Colonic mucosa (tissue), 4 donors: ENCODE results near the gene CBR3. TPM values are rescaled to one million over a fixed set of nuclear protein-coding genes. Genes with fewer than 3 reads are reported as not detected.
"Not testable (repeated sequence)": the region's sequence is repeated elsewhere in the genome, so short reads cannot be mapped to it uniquely, and the experiment has no call there.

ENCODE experiments used
- DNase-seq: peaks from one replicate; pipeline ENCODE4 v3.0.0-alpha.2; 2020
- H3K27ac ChIP-seq: fragments of 200-600 bp; one replicate; pipeline ENCODE4 v1.8.0; 2021
- H3K27me3 ChIP-seq: fragments of 200-600 bp; one replicate; pipeline ENCODE4 v1.8.0; 2021
- H3K36me3 ChIP-seq: fragments of 200-600 bp; one replicate; pipeline ENCODE4 v1.8.0; 2021
- H3K4me1 ChIP-seq: fragments of 200-600 bp; one replicate; pipeline ENCODE4 v1.8.0; 2021; ENCODE audit warnings: mild to moderate bottlenecking
- H3K4me3 ChIP-seq: fragments of 200-600 bp; one replicate; pipeline ENCODE4 v1.8.0; 2021
- H3K9ac ChIP-seq, 2 donors: one replicate each; pipeline ENCODE4 v1.7.0; 2013; ENCODE audit warnings: control low read depth in 2 of 2, low read depth in 2 of 2, low read length in 2 of 2
- H3K9me3 ChIP-seq: fragments of 200-600 bp; one replicate; pipeline ENCODE4 v1.8.0; 2021
- intact Hi-C: fragments of 100-400 bp; cut with DNase I; formaldehyde crosslinking; loops from one replicate; pipeline ENCODE4 v1.14.1; 2022
- total RNA-seq, 2 donors: library from RNA; stranded (reverse); fragmentation: NEBNext Ultra II Directional in 1 of 2; extraction: Animal tissue kit (Norgen Biotek cat#: 25700) in 1 of 2; gene quantifications; one replicate each; pipeline ENCODE4 v1.2.1, GENCODE V29; 2021
- TF ChIP-seq, protein P1 (sequence below): fragments of 200-600 bp; IDR thresholded peaks from one replicate; pipeline ENCODE4 v1.8.0; 2022; ENCODE audit warnings: antibody characterized with exemption, mild to moderate bottlenecking
- donor health status: healthy.
- donor health status: DM: no; HTN: no; CAD: no.
- donor health status: DM: no; HTN: no; CAD: no.

Gene CBR3
- total RNA-seq, 2 donors from 2014 or later, result 2.2 TPM

DNA sequence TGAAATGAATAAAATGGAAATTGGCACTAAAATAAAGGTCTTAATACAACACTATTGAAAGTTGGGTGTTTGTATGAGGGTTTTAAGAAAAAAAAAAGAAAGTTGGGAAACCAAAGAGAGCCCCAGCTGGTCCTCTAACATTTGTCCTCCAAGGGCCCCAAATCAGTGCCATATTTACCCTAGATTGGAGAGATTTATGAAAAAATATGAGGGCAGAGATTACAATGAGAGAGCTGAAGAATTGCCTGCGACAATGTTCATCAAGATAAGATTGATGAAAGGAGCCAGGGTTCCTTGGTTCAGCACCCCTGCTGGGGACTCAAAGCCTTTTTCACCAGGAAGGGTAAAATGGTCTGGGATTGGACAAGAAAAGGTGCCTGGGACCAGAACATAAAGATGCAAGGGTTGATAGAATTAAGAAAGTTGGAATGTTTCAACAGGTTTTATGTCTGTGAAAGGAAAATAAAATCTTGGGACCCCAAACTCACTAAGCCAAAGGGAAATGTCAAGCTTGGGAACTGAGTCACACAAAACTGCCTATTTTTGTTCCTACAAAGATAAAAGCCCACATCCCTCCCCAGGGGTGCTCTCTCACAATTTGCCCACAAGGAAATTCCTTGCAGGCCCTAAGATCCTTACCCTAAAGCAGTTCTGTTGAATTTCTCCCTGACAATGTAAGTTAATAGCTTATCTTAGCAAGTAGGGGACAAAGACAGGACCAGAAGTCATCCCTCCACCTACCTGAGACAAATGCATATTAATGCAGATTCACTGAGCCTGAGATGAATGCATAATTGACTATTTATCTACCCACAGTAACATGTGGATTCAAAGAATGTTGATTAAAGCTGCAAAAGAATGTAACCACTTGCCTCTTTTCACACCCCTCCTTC is 38.2 kb upstream of the CBR3 start:
- DNase-seq, result no peak
- Histone ChIP-seq H3K27me3 (no peaks in the 10 kb centered on the region), H3K27ac (no peak overlapping the region), H3K4me1 (no peaks in the 10 kb centered on the region), H3K36me3 (no peaks in the 10 kb centered on the region), H3K9me3 (no peaks in the 10 kb centered on the region), H3K4me3 (no peak overlapping the region), H3K9ac (no peak overlapping the region)
- TF ChIP-seq, protein P1, sequence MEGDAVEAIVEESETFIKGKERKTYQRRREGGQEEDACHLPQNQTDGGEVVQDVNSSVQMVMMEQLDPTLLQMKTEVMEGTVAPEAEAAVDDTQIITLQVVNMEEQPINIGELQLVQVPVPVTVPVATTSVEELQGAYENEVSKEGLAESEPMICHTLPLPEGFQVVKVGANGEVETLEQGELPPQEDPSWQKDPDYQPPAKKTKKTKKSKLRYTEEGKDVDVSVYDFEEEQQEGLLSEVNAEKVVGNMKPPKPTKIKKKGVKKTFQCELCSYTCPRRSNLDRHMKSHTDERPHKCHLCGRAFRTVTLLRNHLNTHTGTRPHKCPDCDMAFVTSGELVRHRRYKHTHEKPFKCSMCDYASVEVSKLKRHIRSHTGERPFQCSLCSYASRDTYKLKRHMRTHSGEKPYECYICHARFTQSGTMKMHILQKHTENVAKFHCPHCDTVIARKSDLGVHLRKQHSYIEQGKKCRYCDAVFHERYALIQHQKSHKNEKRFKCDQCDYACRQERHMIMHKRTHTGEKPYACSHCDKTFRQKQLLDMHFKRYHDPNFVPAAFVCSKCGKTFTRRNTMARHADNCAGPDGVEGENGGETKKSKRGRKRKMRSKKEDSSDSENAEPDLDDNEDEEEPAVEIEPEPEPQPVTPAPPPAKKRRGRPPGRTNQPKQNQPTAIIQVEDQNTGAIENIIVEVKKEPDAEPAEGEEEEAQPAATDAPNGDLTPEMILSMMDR, result no peak
- intact Hi-C loops, result no loop called here

DNA sequence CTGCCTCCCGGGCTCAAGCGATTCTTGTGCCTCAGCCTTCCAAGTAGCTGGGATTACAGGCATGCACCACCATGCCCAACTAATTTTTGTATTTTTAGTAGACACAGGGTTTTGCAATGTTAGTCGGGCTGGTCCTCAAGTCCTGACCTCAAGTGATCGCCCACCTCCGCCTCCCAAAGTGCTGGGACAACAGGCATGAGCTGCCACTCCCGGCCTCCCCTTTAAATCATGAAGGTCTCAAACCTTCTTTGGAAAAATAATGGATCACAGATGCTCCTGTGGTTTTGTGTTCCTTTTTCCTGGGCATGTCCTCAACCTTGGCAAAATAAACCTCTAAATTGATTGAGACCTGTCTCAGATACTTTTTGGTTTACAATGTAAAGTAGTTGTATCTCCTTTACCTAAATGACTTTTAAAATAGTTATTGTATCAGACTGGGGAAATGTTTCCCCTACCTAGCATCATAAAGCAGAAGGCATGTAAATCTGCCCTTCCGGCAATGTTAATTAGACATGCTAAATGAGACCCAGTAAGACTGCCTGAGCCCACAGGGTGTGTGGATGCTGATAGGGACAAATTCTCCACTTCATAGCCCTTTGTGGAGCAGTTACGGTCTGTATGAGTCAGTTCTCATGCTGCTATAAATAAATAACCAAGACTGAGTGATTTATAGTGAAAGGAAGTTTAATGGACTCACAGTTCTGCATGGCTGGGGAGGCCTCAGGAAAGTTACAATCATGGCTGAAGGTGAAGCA is 37.3 kb upstream of the CBR3 start:
- intact Hi-C loops, result no loop called here
- H3K4me1 ChIP-seq, result no peaks in the 10 kb centered on the region
- no peaks in the 10 kb centered on the region for H3K36me3 ChIP-seq
- H3K4me3 ChIP-seq, result no peak overlapping the region
- H3K9ac ChIP-seq, result no peak overlapping the region
- DNase-seq, result no peak
- no peak overlapping the region for H3K27ac ChIP-seq
- H3K27me3 ChIP-seq, result no peaks in the 10 kb centered on the region
- H3K9me3 ChIP-seq, result no peaks in the 10 kb centered on the region
- TF ChIP-seq, protein P1, result no peak

DNA sequence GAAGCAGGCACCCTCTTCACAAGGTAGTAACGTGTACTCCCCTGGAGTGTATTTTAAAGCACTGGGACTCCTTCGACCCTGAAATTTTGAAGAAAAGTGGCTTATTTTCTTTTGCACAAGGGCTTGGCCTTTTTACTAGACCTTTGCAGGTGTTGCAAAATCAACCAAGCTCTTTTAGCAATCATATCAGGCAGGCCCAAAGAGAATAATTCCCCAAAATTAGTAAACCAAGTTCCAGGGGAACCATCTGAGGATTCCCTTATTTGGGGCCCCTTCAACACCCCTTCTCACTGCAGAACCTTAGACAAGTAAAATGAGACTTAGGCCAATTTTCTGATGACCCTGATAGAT is 36.7 kb upstream of the CBR3 start:
- TF ChIP-seq, protein P1, result no peak
- Histone ChIP-seq H3K9ac (no peak overlapping the region), H3K9me3 (no peaks in the 10 kb centered on the region), H3K27me3 (no peaks in the 10 kb centered on the region), H3K4me3 (no peak overlapping the region), H3K4me1 (no peaks in the 10 kb centered on the region), H3K36me3 (no peaks in the 10 kb centered on the region), H3K27ac (no peak overlapping the region)
- DNase-seq, result no peak
- intact Hi-C loops, result no loop called here

DNA sequence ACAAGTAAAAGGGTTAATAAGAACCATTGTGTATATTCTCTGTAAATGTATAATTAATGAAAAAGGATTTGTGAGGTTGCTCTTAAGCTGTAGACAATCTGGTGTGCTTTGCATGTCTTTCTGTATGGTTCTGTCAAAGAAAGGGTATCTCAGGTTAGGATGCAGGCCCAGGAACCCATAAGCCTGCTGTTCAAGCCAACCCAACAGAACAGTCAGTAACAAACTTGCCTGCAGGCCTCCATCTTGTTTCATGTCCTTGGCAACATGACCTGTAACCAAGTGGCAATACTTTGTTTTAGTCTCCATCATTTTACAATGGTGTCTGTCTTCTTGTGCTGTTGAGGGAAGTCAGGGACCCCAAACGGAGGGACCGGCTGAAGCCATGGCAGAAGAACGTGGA is 35.9 kb upstream of the CBR3 start:
- no peak for DNase-seq
- Histone ChIP-seq H3K4me3 (no peak overlapping the region), H3K9me3 (no peaks in the 10 kb centered on the region), H3K27ac (no peak overlapping the region), H3K9ac (no peak overlapping the region), H3K27me3 (no peaks in the 10 kb centered on the region), H3K4me1 (no peaks in the 10 kb centered on the region), H3K36me3 (no peaks in the 10 kb centered on the region)
- TF ChIP-seq, protein P1, result no peak
- intact Hi-C loops, result no loop called here

DNA sequence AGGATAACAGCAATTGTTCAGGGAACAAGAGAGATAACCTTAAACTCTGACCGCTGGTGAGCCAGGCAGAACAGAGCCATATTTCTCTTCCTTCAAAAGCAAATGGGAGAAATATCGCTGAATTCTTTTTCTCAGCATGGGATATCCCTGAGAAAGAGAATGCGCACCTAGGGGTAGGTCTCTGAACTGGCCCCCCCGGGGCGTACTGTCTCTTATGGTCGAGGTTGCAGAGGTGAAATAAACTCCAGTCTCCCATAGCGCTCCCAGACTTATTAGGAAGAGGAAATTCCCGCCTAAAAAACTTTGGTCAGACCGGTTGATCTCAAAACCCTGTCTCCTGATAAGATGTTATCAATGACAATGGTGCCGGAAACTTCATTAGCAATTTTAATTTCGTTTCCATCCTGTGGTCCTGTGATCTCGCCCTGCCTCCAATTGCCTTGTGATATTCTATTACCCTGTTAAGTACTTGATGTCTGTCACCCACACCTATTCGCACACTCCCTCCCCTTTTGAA is 35.1 kb upstream of the CBR3 start:
- not testable (repeated sequence) for H3K36me3 ChIP-seq, H3K27ac ChIP-seq, H3K9me3 ChIP-seq, H3K4me3 ChIP-seq, H3K4me1 ChIP-seq, H3K9ac ChIP-seq, H3K27me3 ChIP-seq, DNase-seq
- intact Hi-C loops, result loop anchor here (10.0 kb wide), 1 partner anchor 45 kb away; no protein-coding TSS in a partner anchor
